HG02885 (cell line): ENCODE results near the gene DDX41.
A peak's percentile ranks its signal among the peaks of the same experiment; 100 is the strongest.

Experiments used
- ATAC-seq: cut with Tn5 transposase; IDR thresholded peaks from one replicate; pipeline ENCODE4 v1.9.1; 2021; ENCODE audit warnings: mild to moderate bottlenecking; ENCODE audit not compliant: unreplicated experiment, poor library complexity

DDX41 gene

GRCh38 chr5:177500685-177501522 lies 15.9 kb downstream of the DDX41 start:
- peak; percentile 23 for ATAC-seq

GRCh38 chr5:177499842-177500241 lies 16.9 kb downstream of the DDX41 start:
- no peak for ATAC-seq

GRCh38 chr5:177498013-177498787 lies 18.6 kb downstream of the DDX41 start:
- ATAC-seq = no peak

DNA sequence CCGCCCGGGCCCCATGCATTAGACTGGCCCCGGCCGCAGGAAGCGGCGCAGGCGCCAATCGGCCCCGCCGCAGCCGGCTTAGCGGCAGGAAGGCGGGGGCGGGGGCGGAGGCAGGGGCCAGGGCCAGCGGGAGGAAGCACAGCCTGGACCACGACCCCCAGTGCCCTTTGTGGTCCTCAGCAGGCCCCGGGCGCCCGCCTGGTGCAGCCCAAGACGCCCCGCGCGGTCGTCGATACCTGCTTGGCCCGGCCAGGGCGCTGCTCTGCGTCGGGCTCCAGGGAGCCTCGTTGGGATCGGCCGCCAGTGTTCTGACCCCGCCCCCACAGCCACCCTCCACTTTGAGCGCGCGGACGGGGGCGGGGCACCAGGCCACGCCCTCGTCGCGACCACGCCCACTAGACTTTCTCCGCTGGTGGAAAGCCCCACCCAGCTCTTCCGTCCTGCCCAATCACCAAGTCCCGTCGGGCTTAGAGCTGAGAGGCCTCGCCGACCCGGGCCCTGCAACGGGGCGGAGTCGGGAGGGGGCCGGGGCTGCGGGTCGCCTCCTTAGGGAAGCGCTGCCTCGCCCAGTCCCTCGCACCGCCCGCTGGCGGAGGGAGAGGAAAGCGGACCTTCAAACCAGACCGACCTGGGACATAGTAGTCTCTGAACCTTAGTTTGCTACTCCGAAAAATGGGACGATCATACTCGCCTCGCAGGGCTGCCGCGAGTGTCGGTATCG lies 19.3 kb downstream of the DDX41 start, which contains the start of gene PDLIM7:
TSS of gene PDLIM7 (minus strand) at position 313 of the 721 bp plus-strand sequence. CDS start 1,092 bp downstream, outside the sequence.
- ATAC-seq = peak; percentile 76

- ATAC-seq = no peak
Measured at GRCh38 chr5:177496727-177497291, 20.0 kb downstream of the DDX41 start.

DNA sequence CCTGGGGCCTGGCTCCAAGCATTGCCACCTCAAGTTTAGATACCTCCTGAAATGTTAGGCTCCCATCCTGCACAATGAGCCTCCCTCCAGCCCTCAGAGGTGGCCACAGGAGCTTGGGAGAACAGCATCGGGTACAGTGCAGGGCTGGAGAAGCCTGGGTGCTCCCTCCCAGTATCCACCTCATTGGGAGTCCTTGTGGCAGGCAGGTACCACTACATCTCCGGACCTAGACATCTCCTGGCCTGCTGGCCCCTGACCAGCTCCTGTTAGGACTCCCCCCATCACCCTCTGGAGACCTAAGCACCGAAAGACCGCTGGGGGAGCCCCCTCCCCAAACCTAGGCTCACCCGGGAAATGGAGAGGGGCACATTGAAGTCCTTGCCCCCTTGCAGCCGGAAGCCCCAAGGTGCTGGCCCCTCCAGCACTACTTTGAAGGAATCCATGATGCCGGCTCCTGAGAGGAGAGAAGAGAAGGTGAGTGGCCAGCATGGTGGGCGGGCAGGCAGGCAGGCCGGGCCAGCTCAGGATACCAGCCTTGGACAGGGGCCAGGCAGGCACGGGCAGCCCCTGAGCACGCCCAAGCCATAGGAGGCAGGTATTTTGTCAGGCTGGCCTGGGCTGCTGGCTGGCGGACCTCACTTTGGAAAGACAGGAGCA lies 20.6 kb downstream of the DDX41 start:
- no peak for ATAC-seq

GRCh38 chr5:177495243-177496060 lies 21.3 kb downstream of the DDX41 start:
- ATAC-seq = no peak

DNA sequence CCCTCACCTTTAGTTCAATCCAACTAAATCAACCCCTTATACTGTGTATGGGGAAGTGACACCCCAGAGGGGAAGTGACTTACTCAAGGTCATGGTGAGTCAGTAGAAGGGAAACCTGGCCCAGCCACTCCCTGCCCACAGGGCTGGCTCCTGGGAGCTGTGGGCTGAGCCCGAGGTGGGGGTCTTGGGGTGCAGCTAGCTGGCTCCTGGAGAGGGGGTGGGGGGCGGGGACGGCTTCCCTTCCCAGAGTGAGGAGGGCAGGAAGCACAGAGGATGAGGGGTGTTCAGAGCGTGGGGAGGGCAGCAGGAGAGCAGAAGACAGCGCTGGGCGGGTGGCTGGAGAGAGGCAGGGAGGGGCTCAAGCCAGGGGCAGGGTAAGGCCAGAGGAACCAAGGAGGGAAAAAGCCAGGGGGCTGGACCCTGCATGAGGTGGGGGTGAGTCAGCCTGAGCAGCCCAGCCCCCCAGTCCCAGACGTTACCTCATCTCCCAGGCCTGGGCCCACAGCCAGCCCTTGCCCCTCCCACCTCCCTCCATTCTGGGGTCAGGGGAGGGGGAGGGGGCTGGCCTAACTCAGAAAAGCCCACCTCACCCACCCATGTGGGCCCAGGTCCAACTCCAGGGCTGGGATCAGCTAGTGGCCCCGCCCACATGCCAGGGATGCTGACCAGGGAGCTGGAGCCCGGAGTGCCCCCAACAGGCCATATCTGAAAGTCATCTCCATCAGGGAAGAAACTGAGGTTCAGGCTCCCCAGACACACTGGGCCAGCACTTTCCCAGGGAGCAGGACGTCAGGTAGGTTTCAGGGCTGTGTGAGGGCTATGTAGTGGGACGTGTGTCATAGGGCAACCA lies 22.2 kb downstream of the DDX41 start:
- no peak for ATAC-seq

- no peak for ATAC-seq
Measured at GRCh38 chr5:177493795-177494345, 22.9 kb downstream of the DDX41 start.

DNA sequence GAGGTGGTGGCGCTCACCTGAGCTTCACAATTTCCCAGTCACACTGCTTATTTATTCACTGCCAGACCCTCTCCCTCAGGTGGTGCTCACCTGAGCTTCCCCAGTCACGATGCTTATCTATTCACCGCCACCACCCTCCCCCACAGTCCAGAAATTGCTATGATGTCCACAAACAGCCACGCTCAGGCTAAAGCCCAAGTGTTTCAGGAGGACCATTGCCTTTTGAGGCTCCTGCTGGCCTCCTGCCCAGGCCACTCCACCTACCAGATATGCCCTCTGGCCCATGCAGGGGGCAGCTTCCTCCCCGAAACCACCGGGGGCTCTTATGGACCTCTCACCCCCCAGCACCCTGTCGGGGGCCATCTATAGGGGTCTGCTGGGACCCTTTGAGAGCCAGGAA lies 23.9 kb downstream of the DDX41 start:
- ATAC-seq = no peak

DNA sequence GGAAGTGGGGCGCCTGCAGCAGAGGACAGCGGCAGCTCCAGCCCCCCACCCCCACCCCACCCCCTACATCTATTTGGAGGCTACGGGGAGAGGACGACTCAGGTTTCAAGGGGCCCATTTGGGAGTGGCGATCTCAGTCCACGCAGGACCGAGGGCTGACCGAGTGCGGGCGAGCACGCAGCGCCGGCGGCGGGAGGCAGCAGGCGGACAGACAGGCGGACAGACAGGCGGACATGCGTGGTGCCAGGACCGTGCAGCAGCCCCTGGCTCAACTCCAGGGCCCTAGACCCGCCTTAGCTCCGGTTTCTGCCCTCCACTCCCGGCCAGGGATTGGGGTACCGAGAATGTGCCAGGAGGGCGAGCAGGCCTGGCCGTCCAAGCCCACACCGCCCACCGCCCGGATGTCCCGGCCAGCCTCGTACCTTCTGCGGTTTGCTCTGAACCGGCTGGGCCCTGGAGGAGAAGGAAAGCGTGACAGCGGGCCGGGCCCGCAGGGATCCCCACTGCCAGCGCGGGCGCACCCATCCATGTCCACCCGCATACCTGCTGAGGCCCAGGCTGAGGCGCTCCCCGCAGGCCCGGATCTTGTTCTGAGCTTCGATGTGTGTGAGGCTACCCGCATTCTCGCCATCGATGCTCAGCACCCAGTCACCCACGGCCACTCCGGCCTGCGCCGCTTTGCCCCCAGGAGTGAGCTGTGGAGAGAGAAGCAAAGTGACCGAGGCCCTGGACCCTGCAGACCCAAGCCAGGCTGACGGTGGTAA lies 24.6 kb downstream of the DDX41 start:
- no peak for ATAC-seq

- ATAC-seq = peak; percentile 45
Measured at GRCh38 chr5:177491429-177491945, 25.3 kb downstream of the DDX41 start.

DNA sequence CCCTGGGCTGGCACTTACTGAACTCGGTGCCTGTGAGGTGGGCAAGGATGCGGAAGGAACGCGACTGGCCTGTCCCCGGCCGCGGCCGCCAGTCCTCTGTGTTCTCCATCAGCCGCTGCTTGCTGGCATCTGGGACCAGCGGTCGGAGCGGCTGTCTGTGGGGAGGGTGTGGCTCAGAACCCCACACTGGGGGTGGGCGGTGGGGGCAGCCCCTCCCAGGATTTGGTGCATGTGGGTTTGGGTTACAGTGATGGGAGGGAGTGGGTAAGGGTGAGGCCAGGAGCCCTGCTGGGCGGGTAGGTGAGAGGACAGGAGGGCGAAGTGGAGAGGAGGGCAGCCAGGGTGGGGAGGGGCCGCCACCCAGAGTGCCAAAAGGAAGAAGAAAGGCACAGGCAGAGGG lies 25.8 kb downstream of the DDX41 start:
- ATAC-seq = no peak

GRCh38 chr5:177490311-177490991 lies 26.3 kb downstream of the DDX41 start:
- ATAC-seq = no peak

DNA sequence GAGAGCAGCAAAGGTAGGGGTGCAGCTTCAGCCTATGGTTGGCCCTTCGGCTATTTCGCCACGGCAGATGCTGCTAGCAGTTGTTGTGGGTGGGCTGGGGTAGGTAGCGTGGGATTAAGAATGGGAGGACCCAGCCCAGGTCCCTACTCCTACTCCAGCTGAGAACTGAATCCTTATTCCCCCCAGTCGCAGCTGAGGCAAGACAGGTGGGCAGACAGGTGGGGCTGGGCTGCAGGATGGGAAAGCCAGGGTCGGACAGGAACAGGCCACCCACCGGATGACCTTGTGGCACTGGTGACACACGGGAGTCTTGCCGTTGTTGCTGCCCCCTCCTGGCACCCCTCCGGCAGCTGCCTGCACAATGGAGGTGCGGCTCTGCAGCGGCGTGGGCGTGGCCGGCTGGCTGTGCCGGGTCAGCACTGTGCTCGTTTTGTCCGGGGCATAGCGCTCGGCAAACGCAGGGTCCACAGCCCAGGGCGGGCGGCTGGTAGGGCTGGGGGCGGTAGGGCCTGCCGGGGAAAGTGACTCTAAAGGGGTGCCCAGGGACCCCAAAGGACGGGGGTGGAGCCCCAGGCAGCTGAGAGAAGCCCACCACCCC lies 27.5 kb downstream of the DDX41 start:
- no peak for ATAC-seq

DNA sequence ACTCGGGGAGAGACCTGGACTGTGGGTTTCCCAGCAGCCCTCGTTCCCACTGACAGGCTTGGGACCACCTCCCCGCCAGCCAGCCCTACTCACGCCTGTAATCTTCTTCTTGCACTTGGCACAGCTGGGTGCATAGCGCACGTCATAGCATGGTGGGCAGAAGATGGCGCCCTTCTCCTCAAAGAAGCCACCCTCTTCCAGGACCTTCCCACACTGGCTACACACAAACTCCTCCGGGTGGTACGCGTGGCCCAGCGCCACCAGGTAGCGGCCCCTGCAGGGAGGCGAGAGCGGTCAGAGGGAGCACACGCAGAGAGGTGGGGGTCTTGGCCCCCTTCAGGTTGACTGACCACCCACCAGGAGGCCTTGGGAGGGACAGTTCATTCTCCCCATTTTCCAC lies 28.8 kb downstream of the DDX41 start:
- ATAC-seq = no peak
